Measurements from ENCODE around the gene SOX13.

Gene SOX13

GRCh38 chr1:204102029-204102611 lies 29.2 kb downstream of the SOX13 start:
- H3K36me3 ChIP-seq (ENCODE audit: insufficient read depth, insufficient read length, low read length) = peaks cover 3% of the 10 kb centered on the region
- peak overlapping the region; percentile 6 for H3K9ac ChIP-seq (ENCODE audit: insufficient read length, low read depth)
- H3K27me3 ChIP-seq (ENCODE audit: insufficient read depth, insufficient read length) = no peaks in the 10 kb centered on the region
- no peak overlapping the region for H3K4me3 ChIP-seq (ENCODE audit: insufficient read length, low read depth)
- TF ChIP-seq ZNF274 (IDR thresholded peaks at IDR 0.05; ENCODE audit: low read depth, low read length) = no peak
- no peak for TF ChIP-seq SUZ12 (IDR thresholded peaks at IDR 0.05; ENCODE audit: extremely low read depth, insufficient read depth, insufficient read length)
- TF ChIP-seq YY1 (IDR thresholded peaks at IDR 0.05; ENCODE audit: insufficient read depth, insufficient read length) = no peak
- peaks cover 41% of the 10 kb centered on the region for H3K4me1 ChIP-seq (ENCODE audit: insufficient read depth, insufficient read length)
- no peak for DNase-seq (ENCODE audit: low read depth, low spot score)
- H3K9me3 ChIP-seq (ENCODE audit: insufficient read depth, low read length) = no peaks in the 10 kb centered on the region

GRCh38 chr1:204102739-204103430 lies 30.0 kb downstream of the SOX13 start:
- no peak overlapping the region for H3K9ac ChIP-seq (ENCODE audit: insufficient read length, low read depth)
- H3K4me3 ChIP-seq (ENCODE audit: insufficient read length, low read depth) = no peak overlapping the region
- TF ChIP-seq SUZ12 (IDR thresholded peaks at IDR 0.05; ENCODE audit: extremely low read depth, insufficient read depth, insufficient read length) = no peak
- no peak for TF ChIP-seq ZNF274 (IDR thresholded peaks at IDR 0.05; ENCODE audit: low read depth, low read length)
- no peak for TF ChIP-seq YY1 (IDR thresholded peaks at IDR 0.05; ENCODE audit: insufficient read depth, insufficient read length)
- no peaks in the 10 kb centered on the region for H3K9me3 ChIP-seq (ENCODE audit: insufficient read depth, low read length)
- no peak for DNase-seq (ENCODE audit: low read depth, low spot score)
- peaks cover 48% of the 10 kb centered on the region for H3K4me1 ChIP-seq (ENCODE audit: insufficient read depth, insufficient read length)
- peaks cover 4% of the 10 kb centered on the region for H3K27me3 ChIP-seq (ENCODE audit: insufficient read depth, insufficient read length)
- peaks cover 3% of the 10 kb centered on the region for H3K36me3 ChIP-seq (ENCODE audit: insufficient read depth, insufficient read length, low read length)

GRCh38 chr1:204103431-204103741 lies 30.5 kb downstream of the SOX13 start:
- no peaks in the 10 kb centered on the region for H3K9me3 ChIP-seq (ENCODE audit: insufficient read depth, low read length)
- TF ChIP-seq ZNF274 (IDR thresholded peaks at IDR 0.05; ENCODE audit: low read depth, low read length) (no peak), SUZ12 (IDR thresholded peaks at IDR 0.05; ENCODE audit: extremely low read depth, insufficient read depth, insufficient read length) (no peak), YY1 (IDR thresholded peaks at IDR 0.05; ENCODE audit: insufficient read depth, insufficient read length) (no peak)
- peaks cover 50% of the 10 kb centered on the region for H3K4me1 ChIP-seq (ENCODE audit: insufficient read depth, insufficient read length)
- peak overlapping the region; percentile 47 for H3K9ac ChIP-seq (ENCODE audit: insufficient read length, low read depth)
- H3K27me3 ChIP-seq (ENCODE audit: insufficient read depth, insufficient read length) = peaks cover 4% of the 10 kb centered on the region
- H3K4me3 ChIP-seq (ENCODE audit: insufficient read length, low read depth) = no peak overlapping the region
- H3K36me3 ChIP-seq (ENCODE audit: insufficient read depth, insufficient read length, low read length) = peaks cover 3% of the 10 kb centered on the region
- no peak for DNase-seq (ENCODE audit: low read depth, low spot score)

GRCh38 chr1:204104331-204105130 lies 31.6 kb downstream of the SOX13 start:
- DNase-seq (ENCODE audit: low read depth, low spot score) = no peak
- Histone ChIP-seq H3K27me3 (ENCODE audit: insufficient read depth, insufficient read length) (peaks cover 4% of the 10 kb centered on the region), H3K9ac (ENCODE audit: insufficient read length, low read depth) (no peak overlapping the region), H3K36me3 (ENCODE audit: insufficient read depth, insufficient read length, low read length) (peaks cover 3% of the 10 kb centered on the region), H3K4me3 (ENCODE audit: insufficient read length, low read depth) (no peak overlapping the region), H3K9me3 (ENCODE audit: insufficient read depth, low read length) (no peaks in the 10 kb centered on the region), H3K4me1 (ENCODE audit: insufficient read depth, insufficient read length) (peaks cover 46% of the 10 kb centered on the region)
- TF ChIP-seq ZNF274 (IDR thresholded peaks at IDR 0.05; ENCODE audit: low read depth, low read length) (no peak), YY1 (IDR thresholded peaks at IDR 0.05; ENCODE audit: insufficient read depth, insufficient read length) (no peak), SUZ12 (IDR thresholded peaks at IDR 0.05; ENCODE audit: extremely low read depth, insufficient read depth, insufficient read length) (no peak)

DNA sequence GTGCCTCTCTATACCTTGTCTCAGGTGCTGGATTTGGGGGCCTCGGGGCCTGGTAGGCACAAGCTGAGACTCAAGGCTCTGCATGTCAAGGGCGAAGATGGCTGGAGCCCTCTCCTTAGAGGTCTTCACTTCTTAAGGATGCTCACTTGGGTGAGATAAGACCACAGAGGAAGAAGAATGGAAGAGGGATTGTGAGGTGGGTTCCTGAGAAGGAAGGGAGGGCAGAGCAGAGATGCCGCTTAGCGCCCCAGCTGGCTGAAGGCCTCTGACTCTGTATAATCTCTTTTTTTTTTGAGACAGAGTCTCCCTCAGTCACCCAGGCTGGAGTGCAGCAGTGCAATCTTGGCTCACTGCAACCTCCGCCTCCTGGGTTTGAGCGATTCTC lies 32.2 kb downstream of the SOX13 start:
- TF ChIP-seq SUZ12 (IDR thresholded peaks at IDR 0.05; ENCODE audit: extremely low read depth, insufficient read depth, insufficient read length) (no peak), ZNF274 (IDR thresholded peaks at IDR 0.05; ENCODE audit: low read depth, low read length) (no peak)
- Histone ChIP-seq H3K36me3 (ENCODE audit: insufficient read depth, insufficient read length, low read length) (peaks cover 3% of the 10 kb centered on the region), H3K4me3 (ENCODE audit: insufficient read length, low read depth) (no peak overlapping the region), H3K27me3 (ENCODE audit: insufficient read depth, insufficient read length) (peaks cover 4% of the 10 kb centered on the region), H3K9me3 (ENCODE audit: insufficient read depth, low read length) (no peaks in the 10 kb centered on the region), H3K9ac (ENCODE audit: insufficient read length, low read depth) (no peak overlapping the region), H3K4me1 (ENCODE audit: insufficient read depth, insufficient read length) (peaks cover 46% of the 10 kb centered on the region)
- DNase-seq (ENCODE audit: low read depth, low spot score) = no peak

DNA sequence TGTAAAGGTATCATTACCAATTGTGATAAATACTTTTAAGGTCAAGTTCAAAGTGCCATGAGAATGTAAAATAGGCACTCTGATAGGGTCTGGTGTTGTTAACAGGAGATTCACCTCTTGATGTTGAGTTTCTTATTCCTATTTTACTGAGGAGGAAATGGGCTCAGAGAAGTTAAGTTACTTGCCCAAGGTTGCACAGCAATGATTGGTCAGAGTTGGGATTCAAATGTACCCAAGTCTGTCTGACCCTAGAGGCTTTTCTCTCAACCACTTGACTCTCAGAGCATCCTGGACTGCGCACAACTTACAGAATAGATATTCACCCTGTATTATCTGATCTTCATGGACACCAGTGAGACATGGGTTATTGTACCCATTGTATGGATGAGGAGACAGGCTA lies 33.9 kb downstream of the SOX13 start:
- H3K27me3 ChIP-seq (ENCODE audit: insufficient read depth, insufficient read length) = peaks cover 4% of the 10 kb centered on the region
- TF ChIP-seq SUZ12 (IDR thresholded peaks at IDR 0.05; ENCODE audit: extremely low read depth, insufficient read depth, insufficient read length) = no peak
- TF ChIP-seq ZNF274 (IDR thresholded peaks at IDR 0.05; ENCODE audit: low read depth, low read length) = no peak
- no peak for TF ChIP-seq YY1 (IDR thresholded peaks at IDR 0.05; ENCODE audit: insufficient read depth, insufficient read length)

DNA sequence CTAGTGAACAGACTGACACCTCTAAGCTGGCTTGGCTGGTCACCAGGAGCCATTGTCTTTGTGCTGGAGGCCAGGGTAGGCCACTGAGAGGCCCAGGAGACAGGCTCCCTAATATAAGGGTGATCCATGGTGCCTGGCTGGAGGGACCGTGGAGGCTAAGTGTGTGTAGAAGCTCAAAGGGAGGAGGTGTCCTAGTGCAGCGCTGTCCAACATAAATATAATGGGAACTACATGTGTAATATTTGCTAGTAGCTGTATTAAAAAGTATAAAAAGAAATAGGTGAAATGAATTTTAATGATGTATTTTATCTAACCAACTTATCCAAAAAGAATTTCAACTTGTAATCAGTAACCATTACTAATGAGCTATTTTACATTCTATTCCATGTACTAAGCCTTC lies 35.0 kb downstream of the SOX13 start:
- Histone ChIP-seq H3K9me3 (ENCODE audit: insufficient read depth, low read length) (no peaks in the 10 kb centered on the region), H3K36me3 (ENCODE audit: insufficient read depth, insufficient read length, low read length) (peaks cover 5% of the 10 kb centered on the region), H3K4me1 (ENCODE audit: insufficient read depth, insufficient read length) (peaks cover 39% of the 10 kb centered on the region), H3K27me3 (ENCODE audit: insufficient read depth, insufficient read length) (peaks cover 4% of the 10 kb centered on the region), H3K4me3 (ENCODE audit: insufficient read length, low read depth) (no peak overlapping the region), H3K9ac (ENCODE audit: insufficient read length, low read depth) (peak overlapping the region; percentile 47)
- TF ChIP-seq ZNF274 (IDR thresholded peaks at IDR 0.05; ENCODE audit: low read depth, low read length) = no peak
- TF ChIP-seq SUZ12 (IDR thresholded peaks at IDR 0.05; ENCODE audit: extremely low read depth, insufficient read depth, insufficient read length) = no peak
- TF ChIP-seq YY1 (IDR thresholded peaks at IDR 0.05; ENCODE audit: insufficient read depth, insufficient read length) = no peak
- DNase-seq (ENCODE audit: low read depth, low spot score) = no peak

More for the DNA sequence above, 33.9 kb downstream of the SOX13 start:
- Histone ChIP-seq H3K4me1 (ENCODE audit: insufficient read depth, insufficient read length) (peaks cover 42% of the 10 kb centered on the region), H3K4me3 (ENCODE audit: insufficient read length, low read depth) (no peak overlapping the region), H3K9me3 (ENCODE audit: insufficient read depth, low read length) (no peaks in the 10 kb centered on the region), H3K9ac (ENCODE audit: insufficient read length, low read depth) (no peak overlapping the region), H3K36me3 (ENCODE audit: insufficient read depth, insufficient read length, low read length) (peaks cover 3% of the 10 kb centered on the region)
- no peak for DNase-seq (ENCODE audit: low read depth, low spot score)
